ENCODE data around the gene RAE1. TPM values are rescaled to one million over a fixed set of nuclear protein-coding genes. Genes with fewer than 3 reads are reported as not detected.

The RAE1 gene
- total RNA-seq, 6 experiments from 2014 or later: 25.1 to 31.4 (median 28.3) TPM

GRCh38 chr20:57426831-57427230 lies 75.8 kb downstream of the RAE1 start:
- no peak overlapping the region for H3K27ac Mint-ChIP-seq
- DNase-seq: no peak
- no peaks in the 10 kb centered on the region for H3K36me3 Mint-ChIP-seq (ENCODE audit: low read depth)
- no peaks in the 10 kb centered on the region for H3K9me3 Mint-ChIP-seq
- peaks cover 13% of the 10 kb centered on the region for H3K27me3 Mint-ChIP-seq (ENCODE audit: insufficient read depth)
- no peak overlapping the region for H3K4me3 Mint-ChIP-seq
- no peak for TF ChIP-seq CTCF (IDR thresholded peaks at IDR 0.05)
- H3K4me1 Mint-ChIP-seq (ENCODE audit: low read depth): peaks cover 8% of the 10 kb centered on the region

DNA sequence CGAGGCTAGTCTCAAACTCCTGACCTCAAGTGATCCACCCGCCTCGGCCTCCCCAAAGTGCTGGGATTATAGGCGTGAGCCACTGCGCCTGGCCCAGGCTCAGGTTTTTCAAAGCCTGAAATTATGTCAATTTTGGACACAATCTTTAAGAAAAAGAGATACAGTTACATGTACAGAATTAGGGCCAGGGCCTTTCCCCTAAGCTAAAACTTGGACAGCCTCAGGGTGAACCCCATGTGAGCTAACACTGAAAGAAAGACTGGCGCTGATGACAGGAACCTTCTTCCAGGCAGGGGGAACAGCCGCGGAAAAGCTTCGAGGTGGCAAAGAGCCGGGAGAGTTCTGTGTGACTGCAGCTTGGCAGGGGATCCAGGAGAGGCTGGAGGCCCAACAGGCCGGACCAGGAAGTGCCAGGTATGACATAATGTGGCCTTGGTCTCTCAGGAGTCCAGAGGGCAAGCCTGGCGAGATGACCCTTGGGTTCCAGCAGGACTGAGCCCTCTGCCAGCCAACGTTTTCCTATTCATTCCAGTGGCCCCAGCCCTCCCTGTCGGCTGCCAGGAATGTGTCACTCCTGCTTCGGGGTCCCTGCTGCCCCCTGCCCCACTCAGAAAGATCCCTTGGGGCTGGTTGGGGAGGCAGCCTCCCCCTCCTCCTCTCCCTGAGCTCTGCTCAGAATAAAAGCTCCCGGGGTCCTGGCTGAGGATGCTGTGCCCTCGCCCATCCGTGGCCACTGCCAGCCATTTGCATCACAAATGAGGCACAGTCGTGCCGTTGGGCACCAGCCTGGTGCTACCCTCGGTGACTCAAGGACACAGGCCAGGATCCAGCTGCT lies 77.5 kb downstream of the RAE1 start:
- Mint-ChIP-seq H3K27ac (no peak overlapping the region), H3K4me1 (ENCODE audit: low read depth) (peaks cover 8% of the 10 kb centered on the region), H3K36me3 (ENCODE audit: low read depth) (no peaks in the 10 kb centered on the region), H3K27me3 (ENCODE audit: insufficient read depth) (peaks cover 12% of the 10 kb centered on the region), H3K9me3 (no peaks in the 10 kb centered on the region), H3K4me3 (no peak overlapping the region)
- TF ChIP-seq CTCF (IDR thresholded peaks at IDR 0.05): no peak
- DNase-seq: no peak

Small RNA genes within 50 kb of the gene (microRNA-seq; reads per million reads assigned to microRNA genes)
- gene MIR4325: not detected

Other genes with a start within 250 kb of the RAE1 start
- not detected for gene BMP7, start 84.6 kb upstream of the RAE1 start, total RNA-seq (2021; fragmentation: NEBNext Ultra II Directional; extraction: Animal tissue kit (Norgen Biotek cat#: 25700))
- not detected for gene SPO11, start 21.5 kb upstream of the RAE1 start, total RNA-seq (2021; fragmentation: NEBNext Ultra II Directional; extraction: Animal tissue kit (Norgen Biotek cat#: 25700))
- 1 to 10 TPM; 3.7 to 5.7 (median 4.6) TPM for gene RBM38, start 40.1 kb downstream of the RAE1 start, total RNA-seq (2021; fragmentation: NEBNext Ultra II Directional; extraction: Animal tissue kit (Norgen Biotek cat#: 25700))
- not detected for gene CTCFL, start 173.9 kb downstream of the RAE1 start, total RNA-seq (2021; fragmentation: NEBNext Ultra II Directional; extraction: Animal tissue kit (Norgen Biotek cat#: 25700))
- gene PCK1, start 209.9 kb downstream of the RAE1 start, total RNA-seq (2021; fragmentation: NEBNext Ultra II Directional; extraction: Animal tissue kit (Norgen Biotek cat#: 25700)): not detected

All from HFFc6 (cell line).